HepG2 (cell line): ENCODE data around the gene ARHGEF26. TPM values are rescaled to one million over a fixed set of nuclear protein-coding genes. Genes with fewer than 3 reads are reported as not detected.

Experiments used
- ATAC-seq: fragments of 200-7000 bp; cut with Tn5 transposase; 3 replicates; pipeline ENCODE4 v1.9.1; 2020; ENCODE audit warnings: mild to moderate bottlenecking, moderate library complexity
- BruUV-seq: library from RNA; stranded (reverse); fragments of 400-500 nt; replicated peaks from 2 replicates; lab custom pipeline; 2021; lab: Mats Ljungman, UMichigan
- CTCF ChIA-PET: fragments of 300-600 bp; formaldehyde crosslinking; extraction: SDS; loops from one replicate; lab custom pipeline; 2021; ENCODE audit warnings: low total read pairs, inconsistent platforms, low intra/inter-chr PET ratio; lab: Yijun Ruan, JAX
- POLR2A ChIA-PET: fragments of 350-600 bp; sonication (Branson Sonifier 250); formaldehyde crosslinking; loops from one replicate; lab custom pipeline; 2020; ENCODE audit warnings: antibody characterized with exemption, inconsistent platforms; lab: Yijun Ruan, JAX
- DNase-seq: peaks from one replicate; pipeline ENCODE4 v3.0.0-alpha.2; 2015; ENCODE audit warnings: low spot score
- FAIRE-seq: peaks from 3 replicates; lab custom pipeline; 2011; peaks lifted over from hg19 to GRCh38; lab: Jason Lieb, UNC
- H2AFZ ChIP-seq: one replicate; pipeline ENCODE4 v1.6.1; 2011; ENCODE audit warnings: low read length, inconsistent platforms
- H3K27ac ChIP-seq: fragments of 300-600 bp; 3 replicates; pipeline ENCODE4 v1.8.0; 2011; ENCODE audit warnings: mixed run types, mild to moderate bottlenecking, mixed read lengths, low read length, inconsistent platforms; ENCODE audit not compliant: insufficient read depth; ENCODE audit errors: extremely low read length
- H3K27me3 ChIP-seq, 2 experiments: fragments of 200-600 bp in 1 of 2; 2 replicates in 1 of 2; 3 replicates in 1 of 2; pipeline versions ENCODE4 v1.6.0 to v1.8.0; 2011; ENCODE audit warnings: low read length in 2 of 2, mild to moderate bottlenecking in 2 of 2, moderate library complexity in 2 of 2, inconsistent platforms in 1 of 2; ENCODE audit not compliant: insufficient read depth in 2 of 2, control insufficient read depth in 1 of 2
- H3K36me3 ChIP-seq, 2 experiments: fragments of 200-600 bp in 1 of 2; replicated peaks in 1 of 2; 2 replicates in 1 of 2; 3 replicates in 1 of 2; pipeline versions ENCODE4 v1.5.1 to v1.8.0; 2011; ENCODE audit warnings: low read length in 2 of 2, inconsistent platforms in 1 of 2; ENCODE audit not compliant: insufficient read depth in 2 of 2, control insufficient read depth in 1 of 2
- H3K4me1 ChIP-seq: 2 replicates; pipeline ENCODE4 v1.5.1; 2012; ENCODE audit warnings: low read length, inconsistent platforms; ENCODE audit not compliant: insufficient read depth
- H3K4me2 ChIP-seq: 2 replicates; pipeline ENCODE4 v1.6.0; 2011; ENCODE audit warnings: low read depth, low read length, inconsistent platforms
- H3K4me3 ChIP-seq, 3 experiments: fragments of 200-600 bp in 1 of 3; sonication (generic), shearing (Covaris generic) in 1 of 3; replicated peaks in 1 of 3; 2 replicates each; pipeline ENCODE4 v1.5.1; 2011 to 2016; ENCODE audit warnings: low read length in 3 of 3, inconsistent platforms in 2 of 3, low read depth in 2 of 3, mild to moderate bottlenecking in 2 of 3, control low read depth in 1 of 3, mixed read lengths in 1 of 3; ENCODE audit not compliant: insufficient read depth in 1 of 3
- H3K79me2 ChIP-seq: one replicate; pipeline ENCODE4 v1.6.1; 2011; ENCODE audit warnings: low read length, inconsistent platforms; ENCODE audit not compliant: insufficient read depth
- H3K9ac ChIP-seq: 2 replicates; pipeline ENCODE4 v1.6.0; 2011; ENCODE audit warnings: mild to moderate bottlenecking, low read depth, low read length, inconsistent platforms; ENCODE audit not compliant: insufficient read depth
- H3K9me3 ChIP-seq: 2 replicates; pipeline ENCODE4 v1.5.1; 2012; ENCODE audit warnings: mild to moderate bottlenecking, low read length
- H4K20me1 ChIP-seq: 2 replicates; pipeline ENCODE4 v1.6.0; 2011; ENCODE audit warnings: inconsistent platforms, mild to moderate bottlenecking, low read length, moderate library complexity; ENCODE audit not compliant: insufficient read depth
- ASH2L ChIP-seq: fragments of 300-600, 200-600 bp; sonication (generic); IDR thresholded peaks from 2 replicates; pipeline ENCODE4 v1.7.0; 2017; ENCODE audit warnings: low read depth, mild to moderate bottlenecking, moderate library complexity, mixed read lengths, low read length; ENCODE audit not compliant: insufficient read length
- BORCS8-MEF2B ChIP-seq: sonication (generic); formaldehyde crosslinking; IDR thresholded peaks from 2 replicates; pipeline ENCODE4 v1.8.0; 2022; ENCODE audit warnings: mild to moderate bottlenecking, missing genetic modification reagents
- DPF2 ChIP-seq: sonication (generic); formaldehyde crosslinking; IDR thresholded peaks from 2 replicates; pipeline ENCODE4 v1.4.0; 2020; ENCODE audit warnings: mild to moderate bottlenecking, low read depth, missing genetic modification reagents, borderline replicate concordance
- HDAC6 ChIP-seq: fragments of 200-600 bp; sonication (generic); IDR thresholded peaks from 2 replicates; pipeline ENCODE4 v1.7.0; 2017; ENCODE audit warnings: mild to moderate bottlenecking, antibody characterized with exemption, low read length, low read depth
- HHEX ChIP-seq: IDR thresholded peaks from 2 replicates; pipeline ENCODE4 v1.6.1; 2016; ENCODE audit warnings: control low read depth
- JDP2 ChIP-seq: sonication (generic); formaldehyde crosslinking; IDR thresholded peaks from 2 replicates; pipeline ENCODE4 v1.8.1; 2022; ENCODE audit warnings: missing genetic modification reagents, borderline replicate concordance
- MIER3 ChIP-seq: IDR thresholded peaks from 2 replicates; pipeline ENCODE4 v1.6.1; 2016; ENCODE audit warnings: missing compliant biosample characterization, borderline replicate concordance
- PITX1 ChIP-seq: sonication (generic); formaldehyde crosslinking; IDR thresholded peaks from 2 replicates; pipeline ENCODE4 v1.5.1; 2020; ENCODE audit warnings: mild to moderate bottlenecking, missing genetic modification reagents
- SMAD9 ChIP-seq: sonication (generic); formaldehyde crosslinking; IDR thresholded peaks from 2 replicates; pipeline ENCODE4 v1.5.1; 2020; ENCODE audit warnings: mild to moderate bottlenecking, missing genetic modification reagents
- ZMAT5 ChIP-seq: sonication (generic); formaldehyde crosslinking; IDR thresholded peaks from 2 replicates; pipeline ENCODE4 v1.5.0; 2020; ENCODE audit warnings: mild to moderate bottlenecking, low read depth, missing genetic modification reagents, borderline replicate concordance
- ZNF331 ChIP-seq: sonication (generic); formaldehyde crosslinking; IDR thresholded peaks from 2 replicates; pipeline ENCODE4 v1.4.0; 2020; ENCODE audit warnings: missing genetic modification reagents
- ZNF615 ChIP-seq: sonication (generic); formaldehyde crosslinking; IDR thresholded peaks from 2 replicates; pipeline ENCODE4 v1.5.0; 2020; ENCODE audit warnings: mild to moderate bottlenecking, missing genetic modification reagents, borderline replicate concordance
- ZNF672 ChIP-seq: sonication (generic); formaldehyde crosslinking; IDR thresholded peaks from 2 replicates; pipeline ENCODE4 v1.8.1; 2022; ENCODE audit warnings: missing genetic modification reagents
- ZNF691 ChIP-seq: sonication (generic); formaldehyde crosslinking; IDR thresholded peaks from 2 replicates; pipeline ENCODE4 v1.4.0; 2020; ENCODE audit warnings: missing genetic modification reagents, low read depth, mild to moderate bottlenecking, borderline replicate concordance
- ZNF792 ChIP-seq: IDR thresholded peaks from 2 replicates; pipeline ENCODE4 v1.6.1; 2016
- WGBS: methylation state at CpG from one replicate; pipeline ENCODE4 v1.1.6; 2017; ENCODE audit warnings: low lambda C conversion rate; 5-methylcytosine and 5-hydroxymethylcytosine counted together
- in situ Hi-C: cut with HindIII; loops from 2 replicates; pipeline ENCODE4 v1.10.0; 2017; ENCODE audit warnings: low pct_unique_long_range_greater_than_20kb; ENCODE audit not compliant: extremely low pct_ligation_motif_present
- intact Hi-C: fragments of 100-400 bp; cut with micrococcal nuclease; formaldehyde crosslinking; loops from one replicate; pipeline ENCODE4 v1.10.0; 2022; ENCODE audit not compliant: unreplicated experiment
- polyA plus RNA-seq, 8 experiments: library from polyadenylated mRNA; depleted of rRNA in 3 of 8; stranded (reverse) in 7 of 8; unstranded in 1 of 8; fragments of >200 nt; fragmentation: Illumina TruSeq in 4 of 8; extraction: Trizol in 4 of 8; gene quantifications; 2 replicates each; pipeline versions ENCODE4 v1.2.1 to v1.2.3, GENCODE V29; 2011 to 2016; ENCODE audit warnings: low read depth in 4 of 8, missing spikeins in 1 of 8, mixed read lengths in 1 of 8; ENCODE audit not compliant: insufficient read depth in 1 of 8
- total RNA-seq, 5 experiments: library from RNA; depleted of rRNA; stranded (reverse); fragments of >200 nt; fragmentation: Illumina TruSeq; extraction: Trizol; gene quantifications; 2 replicates each; pipeline ENCODE4 v1.2.3, GENCODE V29; 2016; ENCODE audit warnings: low read depth in 1 of 5
- TF ChIP-seq, protein P1 (sequence below): IDR thresholded peaks from 2 replicates; pipeline ENCODE4 v1.6.1; 2016; ENCODE audit warnings: mild to moderate bottlenecking
- TF ChIP-seq, protein P2 (sequence below): sonication (generic); formaldehyde crosslinking; conservative IDR thresholded peaks from 2 replicates; pipeline ENCODE4 v1.8.0; 2022; ENCODE audit warnings: mild to moderate bottlenecking, moderate library complexity, missing genetic modification reagents
- TF ChIP-seq, protein P3 (sequence below): sonication (generic); formaldehyde crosslinking; IDR thresholded peaks from 2 replicates; pipeline ENCODE4 v1.4.0; 2020; ENCODE audit warnings: missing genetic modification reagents

Gene ARHGEF26
- total and polyA plus RNA-seq, 2 of the 13 experiments (the other 11 are each of a cell fraction or from before 2014, with no cell fraction given) = 0.74 to 6.1 TPM

DNA sequence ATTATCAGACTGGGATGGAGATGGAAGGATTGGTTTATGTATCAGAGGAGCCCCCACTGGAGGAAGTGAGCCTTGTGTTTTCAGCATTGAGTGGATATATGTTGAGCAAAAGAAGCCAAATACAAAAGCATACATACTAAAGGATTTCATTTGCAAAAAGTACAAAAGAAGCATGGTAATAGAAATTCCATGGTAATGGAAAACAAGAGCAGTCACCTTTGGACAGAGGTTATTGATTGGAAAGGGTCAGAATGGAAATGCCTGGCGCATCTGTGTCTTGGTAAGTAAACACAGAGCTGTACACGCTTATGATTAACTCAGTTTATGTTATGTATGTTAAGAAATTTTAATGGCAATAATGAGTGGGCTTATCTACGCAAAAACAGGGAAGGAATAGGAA lies 130.4 kb downstream of the ARHGEF26 start:
- Histone ChIP-seq H3K9me3 (no peaks in the 10 kb centered on the region), H3K36me3 (peaks cover 0 to 5% of the 10 kb centered on the region in 2 experiments; a peak in 2 of 5 replicates), H3K79me2 (no peaks in the 10 kb centered on the region), H3K4me1 (peaks cover 47% of the 10 kb centered on the region), H3K9ac (no peak overlapping the region; the same call in 1 of the 2 replicates), H3K4me2 (peak overlapping the region; percentile 14; the same call in 1 of the 2 replicates), H3K27me3 (no peaks in the 10 kb centered on the region), H3K27ac (peak overlapping the region; percentile 67), H4K20me1 (no peaks in the 10 kb centered on the region), H2AFZ (no peak overlapping the region), H3K4me3 (no peak overlapping the region)
- CTCF ChIA-PET = interaction anchor here (2.3 to 3.1 kb wide), 2 partner anchors 155 to 233 kb away, joined by 6 to 38 read pairs; no protein-coding TSS in a partner anchor
- POLR2A ChIA-PET = no interaction called here
- peak; percentile 82 for DNase-seq
- intact Hi-C loops = loop anchor here (1.0 to 10.0 kb wide), 3 partner anchors 87 to 229 kb away; partner anchors contain the start of gene ARHGEF26
- no peak for FAIRE-seq
- in situ Hi-C loops = loop anchor here (5.0 to 10.0 kb wide), 3 partner anchors 127 to 209 kb away; partner anchors contain the start of gene ARHGEF26
- ATAC-seq = peak; percentile 90
- no TSS peak for BruUV-seq
- WGBS = 30% methylated on average over 3 of the region's 3 CpGs
- TF ChIP-seq BORCS8-MEF2B (CRISPR knock-in tag) (no peak), ZNF792 (CRISPR knock-in tag) (no peak), ZNF691 (CRISPR knock-in tag) (no peak), JDP2 (CRISPR knock-in tag) (no peak), ZNF615 (CRISPR knock-in tag) (no peak), SMAD9 (no peak), PITX1 (CRISPR knock-in tag) (peak; percentile 63), ZMAT5 (no peak), ASH2L (peak; percentile 62), MIER3 (CRISPR knock-in tag) (peak; percentile 45; the same call in 1 of the 2 replicates), ZNF331 (CRISPR knock-in tag) (peak; percentile 50; the same call in 1 of the 2 replicates), ZNF672 (CRISPR knock-in tag) (no peak), HHEX (CRISPR knock-in tag) (no peak), DPF2 (CRISPR knock-in tag) (peak; percentile 74), HDAC6 (no peak)
- TF ChIP-seq, protein P1, sequence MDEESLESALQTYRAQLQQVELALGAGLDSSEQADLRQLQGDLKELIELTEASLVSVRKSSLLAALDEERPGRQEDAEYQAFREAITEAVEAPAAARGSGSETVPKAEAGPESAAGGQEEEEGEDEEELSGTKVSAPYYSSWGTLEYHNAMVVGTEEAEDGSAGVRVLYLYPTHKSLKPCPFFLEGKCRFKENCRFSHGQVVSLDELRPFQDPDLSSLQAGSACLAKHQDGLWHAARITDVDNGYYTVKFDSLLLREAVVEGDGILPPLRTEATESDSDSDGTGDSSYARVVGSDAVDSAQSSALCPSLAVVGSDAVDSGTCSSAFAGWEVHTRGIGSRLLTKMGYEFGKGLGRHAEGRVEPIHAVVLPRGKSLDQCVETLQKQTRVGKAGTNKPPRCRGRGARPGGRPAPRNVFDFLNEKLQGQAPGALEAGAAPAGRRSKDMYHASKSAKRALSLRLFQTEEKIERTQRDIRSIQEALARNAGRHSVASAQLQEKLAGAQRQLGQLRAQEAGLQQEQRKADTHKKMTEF (CRISPR knock-in tag) = no peak; the same call in none of the 2 replicates
- TF ChIP-seq, protein P2, sequence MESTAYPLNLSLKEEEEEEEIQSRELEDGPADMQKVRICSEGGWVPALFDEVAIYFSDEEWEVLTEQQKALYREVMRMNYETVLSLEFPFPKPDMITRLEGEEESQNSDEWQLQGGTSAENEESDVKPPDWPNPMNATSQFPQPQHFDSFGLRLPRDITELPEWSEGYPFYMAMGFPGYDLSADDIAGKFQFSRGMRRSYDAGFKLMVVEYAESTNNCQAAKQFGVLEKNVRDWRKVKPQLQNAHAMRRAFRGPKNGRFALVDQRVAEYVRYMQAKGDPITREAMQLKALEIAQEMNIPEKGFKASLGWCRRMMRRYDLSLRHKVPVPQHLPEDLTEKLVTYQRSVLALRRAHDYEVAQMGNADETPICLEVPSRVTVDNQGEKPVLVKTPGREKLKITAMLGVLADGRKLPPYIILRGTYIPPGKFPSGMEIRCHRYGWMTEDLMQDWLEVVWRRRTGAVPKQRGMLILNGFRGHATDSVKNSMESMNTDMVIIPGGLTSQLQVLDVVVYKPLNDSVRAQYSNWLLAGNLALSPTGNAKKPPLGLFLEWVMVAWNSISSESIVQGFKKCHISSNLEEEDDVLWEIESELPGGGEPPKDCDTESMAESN (CRISPR knock-in tag) = peak; percentile 29; the same call in 1 of the 2 replicates
- TF ChIP-seq, protein P3, sequence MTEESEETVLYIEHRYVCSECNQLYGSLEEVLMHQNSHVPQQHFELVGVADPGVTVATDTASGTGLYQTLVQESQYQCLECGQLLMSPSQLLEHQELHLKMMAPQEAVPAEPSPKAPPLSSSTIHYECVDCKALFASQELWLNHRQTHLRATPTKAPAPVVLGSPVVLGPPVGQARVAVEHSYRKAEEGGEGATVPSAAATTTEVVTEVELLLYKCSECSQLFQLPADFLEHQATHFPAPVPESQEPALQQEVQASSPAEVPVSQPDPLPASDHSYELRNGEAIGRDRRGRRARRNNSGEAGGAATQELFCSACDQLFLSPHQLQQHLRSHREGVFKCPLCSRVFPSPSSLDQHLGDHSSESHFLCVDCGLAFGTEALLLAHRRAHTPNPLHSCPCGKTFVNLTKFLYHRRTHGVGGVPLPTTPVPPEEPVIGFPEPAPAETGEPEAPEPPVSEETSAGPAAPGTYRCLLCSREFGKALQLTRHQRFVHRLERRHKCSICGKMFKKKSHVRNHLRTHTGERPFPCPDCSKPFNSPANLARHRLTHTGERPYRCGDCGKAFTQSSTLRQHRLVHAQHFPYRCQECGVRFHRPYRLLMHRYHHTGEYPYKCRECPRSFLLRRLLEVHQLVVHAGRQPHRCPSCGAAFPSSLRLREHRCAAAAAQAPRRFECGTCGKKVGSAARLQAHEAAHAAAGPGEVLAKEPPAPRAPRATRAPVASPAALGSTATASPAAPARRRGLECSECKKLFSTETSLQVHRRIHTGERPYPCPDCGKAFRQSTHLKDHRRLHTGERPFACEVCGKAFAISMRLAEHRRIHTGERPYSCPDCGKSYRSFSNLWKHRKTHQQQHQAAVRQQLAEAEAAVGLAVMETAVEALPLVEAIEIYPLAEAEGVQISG (CRISPR knock-in tag) = no peak
